HepG2 (cell line): ENCODE data around the gene NR2F6. TPM values are rescaled to one million over a fixed set of nuclear protein-coding genes. Genes with fewer than 3 reads are reported as not detected.
A peak's percentile ranks its signal among the peaks of the same experiment; 100 is the strongest.

ENCODE experiments used
- BORCS8-MEF2B ChIP-seq: sonication (generic); formaldehyde crosslinking; IDR thresholded peaks from 2 replicates; pipeline ENCODE4 v1.8.0; 2022; ENCODE audit warnings: mild to moderate bottlenecking, missing genetic modification reagents
- EZH2 ChIP-seq: conservative IDR thresholded peaks from 2 replicates; pipeline ENCODE4 v1.6.1; 2012; ENCODE audit warnings: mild to moderate bottlenecking, low read depth, low read length, moderate library complexity
- GRHL1 ChIP-seq: sonication (generic); formaldehyde crosslinking; conservative IDR thresholded peaks from 2 replicates; pipeline ENCODE4 v1.8.0; 2022; ENCODE audit warnings: missing genetic modification reagents
- HNF4G ChIP-seq, 2 experiments: sonication (generic) in 1 of 2; formaldehyde crosslinking in 1 of 2; IDR thresholded peaks; 2 replicates each; pipeline versions ENCODE4 v1.4.0 to v1.6.1; 2011 to 2020; ENCODE audit warnings: borderline replicate concordance in 2 of 2, low read depth in 2 of 2, mild to moderate bottlenecking in 2 of 2, low read length in 1 of 2, missing genetic modification reagents in 1 of 2, moderate library complexity in 1 of 2
- MAF1 ChIP-seq: sonication (generic); formaldehyde crosslinking; IDR thresholded peaks from 2 replicates; pipeline ENCODE4 v1.5.0; 2020; ENCODE audit warnings: missing genetic modification reagents, borderline replicate concordance
- NCOA1 ChIP-seq: sonication (generic); formaldehyde crosslinking; IDR thresholded peaks from 2 replicates; pipeline ENCODE4 v1.9.0; 2021; ENCODE audit warnings: missing genetic modification reagents
- PRPF4 ChIP-seq: fragments of 200-400 bp; formaldehyde crosslinking; IDR thresholded peaks from 2 replicates; pipeline ENCODE4 v1.6.1; 2016; ENCODE audit warnings: low read length, low read depth; ENCODE audit not compliant: poor library complexity, severe bottlenecking
- RNF219 ChIP-seq: sonication (generic); formaldehyde crosslinking; IDR thresholded peaks from 2 replicates; pipeline ENCODE4 v1.5.0; 2020; ENCODE audit warnings: mild to moderate bottlenecking, missing genetic modification reagents
- SP5 ChIP-seq: IDR thresholded peaks from 2 replicates; pipeline ENCODE4 v1.6.1; 2016; ENCODE audit warnings: low read depth, borderline replicate concordance
- TCF12 ChIP-seq, 2 experiments: fragments of 450-650 bp in 1 of 2; sonication (generic) in 1 of 2; formaldehyde crosslinking in 1 of 2; IDR thresholded peaks; 2 replicates each; pipeline versions ENCODE4 v1.6.1 to v1.8.0; 2017 to 2022; ENCODE audit warnings: antibody characterized with exemption in 1 of 2, mild to moderate bottlenecking in 1 of 2, missing genetic modification reagents in 1 of 2, moderate library complexity in 1 of 2
- YEATS2 ChIP-seq: sonication (generic); formaldehyde crosslinking; IDR thresholded peaks from 2 replicates; pipeline ENCODE4 v1.4.0; 2020; ENCODE audit warnings: missing genetic modification reagents, borderline replicate concordance
- ZNF34 ChIP-seq: sonication (generic); formaldehyde crosslinking; IDR thresholded peaks from 2 replicates; pipeline ENCODE4 v1.4.0; 2020; ENCODE audit warnings: mild to moderate bottlenecking, missing genetic modification reagents, borderline replicate concordance
- ZNF451 ChIP-seq: sonication (generic); formaldehyde crosslinking; IDR thresholded peaks from 2 replicates; pipeline ENCODE4 v1.5.0; 2020; ENCODE audit warnings: mild to moderate bottlenecking, missing genetic modification reagents
- polyA plus RNA-seq, 8 experiments: library from polyadenylated mRNA; depleted of rRNA in 3 of 8; stranded (reverse) in 7 of 8; unstranded in 1 of 8; fragments of >200 nt; fragmentation: Illumina TruSeq in 4 of 8; extraction: Trizol in 4 of 8; gene quantifications; 2 replicates each; pipeline versions ENCODE4 v1.2.1 to v1.2.3, GENCODE V29; 2011 to 2016; ENCODE audit warnings: low read depth in 4 of 8, missing spikeins in 1 of 8, mixed read lengths in 1 of 8; ENCODE audit not compliant: insufficient read depth in 1 of 8
- total RNA-seq, 5 experiments: library from RNA; depleted of rRNA; stranded (reverse); fragments of >200 nt; fragmentation: Illumina TruSeq; extraction: Trizol; gene quantifications; 2 replicates each; pipeline ENCODE4 v1.2.3, GENCODE V29; 2016; ENCODE audit warnings: low read depth in 1 of 5
- TF ChIP-seq, protein P1 (sequence below): IDR thresholded peaks from 2 replicates; pipeline ENCODE4 v1.6.1; 2016
- TF ChIP-seq, protein P2 (sequence below): sonication (generic); formaldehyde crosslinking; IDR thresholded peaks from 2 replicates; pipeline ENCODE4 v1.4.0; 2020; ENCODE audit warnings: mild to moderate bottlenecking, low read depth, missing genetic modification reagents
- TF ChIP-seq, protein P3 (sequence below): sonication (generic); formaldehyde crosslinking; IDR thresholded peaks from 2 replicates; pipeline ENCODE4 v1.4.0; 2020; ENCODE audit warnings: missing genetic modification reagents

Gene NR2F6
- total and polyA plus RNA-seq, 2 of the 13 experiments (the other 11 are each of a cell fraction or from before 2014, with no cell fraction given), result 30.9 to 72.4 TPM

GRCh38 chr19:17215127-17215971 lies 30.4 kb downstream of the NR2F6 start, which contains the start of gene USE1 (continued):
- TF ChIP-seq GRHL1, result no peak
- TF ChIP-seq, protein P1, sequence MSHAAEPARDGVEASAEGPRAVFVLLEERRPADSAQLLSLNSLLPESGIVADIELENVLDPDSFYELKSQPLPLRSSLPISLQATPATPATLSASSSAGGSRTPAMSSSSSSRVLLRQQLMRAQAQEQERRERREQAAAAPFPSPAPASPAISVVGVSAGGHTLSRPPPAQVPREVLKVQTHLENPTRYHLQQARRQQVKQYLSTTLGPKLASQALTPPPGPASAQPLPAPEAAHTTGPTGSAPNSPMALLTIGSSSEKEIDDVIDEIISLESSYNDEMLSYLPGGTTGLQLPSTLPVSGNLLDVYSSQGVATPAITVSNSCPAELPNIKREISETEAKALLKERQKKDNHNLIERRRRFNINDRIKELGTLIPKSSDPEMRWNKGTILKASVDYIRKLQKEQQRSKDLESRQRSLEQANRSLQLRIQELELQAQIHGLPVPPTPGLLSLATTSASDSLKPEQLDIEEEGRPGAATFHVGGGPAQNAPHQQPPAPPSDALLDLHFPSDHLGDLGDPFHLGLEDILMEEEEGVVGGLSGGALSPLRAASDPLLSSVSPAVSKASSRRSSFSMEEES (CRISPR knock-in tag), result no peak; the same call in 1 of the 2 replicates
- peak; percentile 77; the same call in 1 of the 2 replicates for TF ChIP-seq ZNF451 (CRISPR knock-in tag)
- 0 out of 2 replicates have a peak, but pooled peaks have one; percentile 46 for TF ChIP-seq BORCS8-MEF2B
- TF ChIP-seq, protein P2, sequence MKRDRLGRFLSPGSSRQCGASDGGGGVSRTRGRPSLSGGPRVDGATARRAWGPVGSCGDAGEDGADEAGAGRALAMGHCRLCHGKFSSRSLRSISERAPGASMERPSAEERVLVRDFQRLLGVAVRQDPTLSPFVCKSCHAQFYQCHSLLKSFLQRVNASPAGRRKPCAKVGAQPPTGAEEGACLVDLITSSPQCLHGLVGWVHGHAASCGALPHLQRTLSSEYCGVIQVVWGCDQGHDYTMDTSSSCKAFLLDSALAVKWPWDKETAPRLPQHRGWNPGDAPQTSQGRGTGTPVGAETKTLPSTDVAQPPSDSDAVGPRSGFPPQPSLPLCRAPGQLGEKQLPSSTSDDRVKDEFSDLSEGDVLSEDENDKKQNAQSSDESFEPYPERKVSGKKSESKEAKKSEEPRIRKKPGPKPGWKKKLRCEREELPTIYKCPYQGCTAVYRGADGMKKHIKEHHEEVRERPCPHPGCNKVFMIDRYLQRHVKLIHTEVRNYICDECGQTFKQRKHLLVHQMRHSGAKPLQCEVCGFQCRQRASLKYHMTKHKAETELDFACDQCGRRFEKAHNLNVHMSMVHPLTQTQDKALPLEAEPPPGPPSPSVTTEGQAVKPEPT (CRISPR knock-in tag), result no peak
- peak; percentile 86 for TF ChIP-seq YEATS2 (CRISPR knock-in tag)
- TF ChIP-seq NCOA1 (CRISPR knock-in tag), result no peak
- TF ChIP-seq TCF12 (IDR thresholded peaks at IDR 0.05), result no peak
- TF ChIP-seq TCF12 (CRISPR knock-in tag; IDR thresholded peaks at IDR 0.05), result peak; percentile 52; the same call in 1 of the 2 replicates
- TF ChIP-seq ZNF34 (CRISPR knock-in tag), result no peak
- no peak for TF ChIP-seq MAF1
- TF ChIP-seq RNF219 (CRISPR knock-in tag), result no peak; the same call in 1 of the 2 replicates
- peak; percentile 66; the same call in 1 of the 2 replicates for TF ChIP-seq SP5 (CRISPR knock-in tag)
- no peak for TF ChIP-seq HNF4G (IDR thresholded peaks at IDR 0.05; ENCODE audit: borderline replicate concordance, low read depth, low read length)
- TF ChIP-seq HNF4G (CRISPR knock-in tag; IDR thresholded peaks at IDR 0.05; ENCODE audit: borderline replicate concordance, low read depth), result no peak
- no peak for TF ChIP-seq PRPF4
- TF ChIP-seq, protein P3, sequence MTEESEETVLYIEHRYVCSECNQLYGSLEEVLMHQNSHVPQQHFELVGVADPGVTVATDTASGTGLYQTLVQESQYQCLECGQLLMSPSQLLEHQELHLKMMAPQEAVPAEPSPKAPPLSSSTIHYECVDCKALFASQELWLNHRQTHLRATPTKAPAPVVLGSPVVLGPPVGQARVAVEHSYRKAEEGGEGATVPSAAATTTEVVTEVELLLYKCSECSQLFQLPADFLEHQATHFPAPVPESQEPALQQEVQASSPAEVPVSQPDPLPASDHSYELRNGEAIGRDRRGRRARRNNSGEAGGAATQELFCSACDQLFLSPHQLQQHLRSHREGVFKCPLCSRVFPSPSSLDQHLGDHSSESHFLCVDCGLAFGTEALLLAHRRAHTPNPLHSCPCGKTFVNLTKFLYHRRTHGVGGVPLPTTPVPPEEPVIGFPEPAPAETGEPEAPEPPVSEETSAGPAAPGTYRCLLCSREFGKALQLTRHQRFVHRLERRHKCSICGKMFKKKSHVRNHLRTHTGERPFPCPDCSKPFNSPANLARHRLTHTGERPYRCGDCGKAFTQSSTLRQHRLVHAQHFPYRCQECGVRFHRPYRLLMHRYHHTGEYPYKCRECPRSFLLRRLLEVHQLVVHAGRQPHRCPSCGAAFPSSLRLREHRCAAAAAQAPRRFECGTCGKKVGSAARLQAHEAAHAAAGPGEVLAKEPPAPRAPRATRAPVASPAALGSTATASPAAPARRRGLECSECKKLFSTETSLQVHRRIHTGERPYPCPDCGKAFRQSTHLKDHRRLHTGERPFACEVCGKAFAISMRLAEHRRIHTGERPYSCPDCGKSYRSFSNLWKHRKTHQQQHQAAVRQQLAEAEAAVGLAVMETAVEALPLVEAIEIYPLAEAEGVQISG (CRISPR knock-in tag), result peak; percentile 95
- TF ChIP-seq EZH2, result no peak
